ENCODE measurements around the gene LDHAL6B.

Gene LDHAL6B

DNA sequence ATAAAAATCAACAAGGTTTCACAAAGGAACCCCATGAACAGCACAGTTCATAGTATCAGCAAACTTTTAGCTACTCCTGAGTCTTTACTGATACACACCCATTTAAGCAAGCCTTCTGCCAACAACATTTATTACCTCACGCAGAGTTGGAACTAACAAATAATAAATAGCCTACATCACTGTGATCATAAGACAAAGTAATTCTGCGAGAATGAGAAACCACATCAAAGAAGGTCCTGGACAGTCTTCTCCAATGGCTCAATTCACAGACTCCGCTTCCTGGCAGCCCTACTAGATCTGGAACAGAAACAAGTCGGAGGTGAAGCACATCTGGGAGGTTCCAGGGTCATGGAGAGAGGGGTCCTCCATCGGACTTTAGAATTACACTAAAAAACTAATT, 37.0 kb downstream of the LDHAL6B start:
- TF ChIP-seq POLR2AphosphoS5 (IDR thresholded peaks at IDR 0.05; ENCODE audit: low read depth, low read length) (no peak), SIN3A (IDR thresholded peaks at IDR 0.05; ENCODE audit: borderline replicate concordance, insufficient read depth, low read length) (no peak), FOXP2 (optimal IDR thresholded peaks at IDR 0.05; ENCODE audit: borderline replicate concordance, extremely low read depth, extremely low read length, insufficient read depth) (no peak), TAF1 (IDR thresholded peaks at IDR 0.05; ENCODE audit: borderline replicate concordance, insufficient read depth, low read length) (no peak)
- TF ChIP-seq, protein P1, sequence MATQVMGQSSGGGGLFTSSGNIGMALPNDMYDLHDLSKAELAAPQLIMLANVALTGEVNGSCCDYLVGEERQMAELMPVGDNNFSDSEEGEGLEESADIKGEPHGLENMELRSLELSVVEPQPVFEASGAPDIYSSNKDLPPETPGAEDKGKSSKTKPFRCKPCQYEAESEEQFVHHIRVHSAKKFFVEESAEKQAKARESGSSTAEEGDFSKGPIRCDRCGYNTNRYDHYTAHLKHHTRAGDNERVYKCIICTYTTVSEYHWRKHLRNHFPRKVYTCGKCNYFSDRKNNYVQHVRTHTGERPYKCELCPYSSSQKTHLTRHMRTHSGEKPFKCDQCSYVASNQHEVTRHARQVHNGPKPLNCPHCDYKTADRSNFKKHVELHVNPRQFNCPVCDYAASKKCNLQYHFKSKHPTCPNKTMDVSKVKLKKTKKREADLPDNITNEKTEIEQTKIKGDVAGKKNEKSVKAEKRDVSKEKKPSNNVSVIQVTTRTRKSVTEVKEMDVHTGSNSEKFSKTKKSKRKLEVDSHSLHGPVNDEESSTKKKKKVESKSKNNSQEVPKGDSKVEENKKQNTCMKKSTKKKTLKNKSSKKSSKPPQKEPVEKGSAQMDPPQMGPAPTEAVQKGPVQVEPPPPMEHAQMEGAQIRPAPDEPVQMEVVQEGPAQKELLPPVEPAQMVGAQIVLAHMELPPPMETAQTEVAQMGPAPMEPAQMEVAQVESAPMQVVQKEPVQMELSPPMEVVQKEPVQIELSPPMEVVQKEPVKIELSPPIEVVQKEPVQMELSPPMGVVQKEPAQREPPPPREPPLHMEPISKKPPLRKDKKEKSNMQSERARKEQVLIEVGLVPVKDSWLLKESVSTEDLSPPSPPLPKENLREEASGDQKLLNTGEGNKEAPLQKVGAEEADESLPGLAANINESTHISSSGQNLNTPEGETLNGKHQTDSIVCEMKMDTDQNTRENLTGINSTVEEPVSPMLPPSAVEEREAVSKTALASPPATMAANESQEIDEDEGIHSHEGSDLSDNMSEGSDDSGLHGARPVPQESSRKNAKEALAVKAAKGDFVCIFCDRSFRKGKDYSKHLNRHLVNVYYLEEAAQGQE (IDR thresholded peaks at IDR 0.05; ENCODE audit: insufficient read depth in 1 of 2, low read depth in 2 of 2, low read length in 2 of 2) = no peak

DNA sequence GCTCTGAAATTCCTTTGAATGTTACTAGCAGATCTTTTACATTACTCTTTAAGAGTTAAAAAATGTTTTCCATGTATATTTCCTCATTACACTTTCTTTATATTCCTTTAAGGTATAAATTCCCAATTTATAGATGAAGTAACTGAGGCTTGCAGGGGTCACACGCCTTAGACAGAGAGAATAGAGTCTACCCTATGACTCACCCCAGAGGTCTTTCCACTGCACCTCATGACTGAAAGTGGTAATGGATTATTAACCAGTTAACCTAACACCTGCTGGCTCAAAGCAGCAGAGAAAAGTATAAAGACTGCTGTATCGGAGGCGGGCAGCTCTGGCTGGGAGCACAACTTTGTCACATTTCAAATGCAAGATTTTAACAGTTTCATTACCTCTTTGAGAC, 37.7 kb downstream of the LDHAL6B start:
- TF ChIP-seq TAF1 (IDR thresholded peaks at IDR 0.05; ENCODE audit: borderline replicate concordance, insufficient read depth, low read length) (no peak), FOXP2 (optimal IDR thresholded peaks at IDR 0.05; ENCODE audit: borderline replicate concordance, extremely low read depth, extremely low read length, insufficient read depth) (no peak), SIN3A (IDR thresholded peaks at IDR 0.05; ENCODE audit: borderline replicate concordance, insufficient read depth, low read length) (no peak), POLR2AphosphoS5 (IDR thresholded peaks at IDR 0.05; ENCODE audit: low read depth, low read length) (no peak)
- TF ChIP-seq, protein P1 (IDR thresholded peaks at IDR 0.05; ENCODE audit: insufficient read depth in 1 of 2, low read depth in 2 of 2, low read length in 2 of 2) = no peak

DNA sequence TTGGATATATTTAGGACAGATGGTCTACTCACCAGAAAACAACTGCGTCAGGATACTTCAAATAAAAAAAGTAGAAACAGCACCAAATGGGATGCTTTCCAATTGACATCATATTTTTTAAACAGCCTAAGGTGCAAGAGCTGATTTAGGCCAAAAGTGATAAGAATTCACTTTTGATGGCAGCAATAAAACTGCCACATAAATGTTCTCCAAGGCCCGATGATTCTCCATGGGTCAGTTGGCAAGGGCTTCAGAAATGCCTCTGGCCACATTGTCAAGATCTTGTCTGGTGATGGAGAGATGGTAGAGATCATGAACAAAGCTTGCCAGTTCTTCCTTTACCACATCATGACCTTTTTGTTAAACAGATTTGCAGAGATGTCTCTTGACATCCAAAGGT, 38.9 kb downstream of the LDHAL6B start:
- TF ChIP-seq FOXP2 (optimal IDR thresholded peaks at IDR 0.05; ENCODE audit: borderline replicate concordance, extremely low read depth, extremely low read length, insufficient read depth) (no peak), POLR2AphosphoS5 (IDR thresholded peaks at IDR 0.05; ENCODE audit: low read depth, low read length) (no peak), TAF1 (IDR thresholded peaks at IDR 0.05; ENCODE audit: borderline replicate concordance, insufficient read depth, low read length) (no peak), SIN3A (IDR thresholded peaks at IDR 0.05; ENCODE audit: borderline replicate concordance, insufficient read depth, low read length) (no peak)
- TF ChIP-seq, protein P1 (IDR thresholded peaks at IDR 0.05; ENCODE audit: insufficient read depth in 1 of 2, low read depth in 2 of 2, low read length in 2 of 2) = no peak

DNA sequence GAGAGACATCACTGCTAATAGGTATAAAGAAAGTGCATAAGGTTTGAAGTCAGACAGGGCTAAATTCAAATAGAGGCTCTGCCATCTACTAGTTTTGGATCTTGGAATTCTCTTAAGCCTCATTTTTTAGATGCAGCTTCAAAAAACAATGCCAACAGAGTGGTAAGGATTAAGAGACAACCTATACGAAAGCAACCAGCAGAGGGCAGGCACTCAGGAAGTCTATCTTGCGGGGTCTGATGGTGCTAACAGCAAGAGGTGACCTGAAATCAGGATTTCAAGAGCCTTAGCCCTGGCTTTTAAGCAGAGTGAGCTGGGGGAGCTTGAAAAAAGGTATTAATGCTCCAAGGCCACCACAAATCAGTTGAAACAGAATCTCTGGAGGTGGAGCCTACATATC, 40.7 kb downstream of the LDHAL6B start:
- TF ChIP-seq POLR2AphosphoS5 (IDR thresholded peaks at IDR 0.05; ENCODE audit: low read depth, low read length) = no peak
- TF ChIP-seq TAF1 (IDR thresholded peaks at IDR 0.05; ENCODE audit: borderline replicate concordance, insufficient read depth, low read length) = no peak
- TF ChIP-seq FOXP2 (optimal IDR thresholded peaks at IDR 0.05; ENCODE audit: borderline replicate concordance, extremely low read depth, extremely low read length, insufficient read depth) = no peak
- TF ChIP-seq, protein P1 (IDR thresholded peaks at IDR 0.05; ENCODE audit: insufficient read depth in 1 of 2, low read depth in 2 of 2, low read length in 2 of 2) = no peak
- TF ChIP-seq SIN3A (IDR thresholded peaks at IDR 0.05; ENCODE audit: borderline replicate concordance, insufficient read depth, low read length) = no peak

DNA sequence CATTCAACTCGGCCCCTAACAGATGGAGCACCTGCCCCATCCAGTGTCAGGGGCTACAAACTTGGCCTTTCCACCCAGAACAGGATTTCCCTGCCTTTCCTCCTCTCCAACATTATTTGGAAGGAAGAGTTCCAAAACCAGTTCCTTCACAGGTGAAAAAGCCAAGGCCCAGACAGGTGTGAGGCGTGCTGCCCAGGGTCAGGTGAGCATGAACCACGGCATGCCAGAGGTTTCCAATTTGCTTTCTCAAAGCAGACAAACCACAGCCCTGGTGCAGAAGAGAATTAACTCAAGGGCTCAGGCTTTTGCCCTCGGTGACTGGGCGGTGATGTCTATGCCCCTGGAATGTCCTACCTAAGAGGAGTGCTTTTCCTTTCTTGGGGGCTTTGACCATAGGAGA, 43.2 kb downstream of the LDHAL6B start:
- TF ChIP-seq, protein P1 (IDR thresholded peaks at IDR 0.05; ENCODE audit: insufficient read depth in 1 of 2, low read depth in 2 of 2, low read length in 2 of 2) = no peak
- no peak for TF ChIP-seq POLR2AphosphoS5 (IDR thresholded peaks at IDR 0.05; ENCODE audit: low read depth, low read length)
- no peak for TF ChIP-seq SIN3A (IDR thresholded peaks at IDR 0.05; ENCODE audit: borderline replicate concordance, insufficient read depth, low read length)
- no peak for TF ChIP-seq TAF1 (IDR thresholded peaks at IDR 0.05; ENCODE audit: borderline replicate concordance, insufficient read depth, low read length)
- no peak for TF ChIP-seq FOXP2 (optimal IDR thresholded peaks at IDR 0.05; ENCODE audit: borderline replicate concordance, extremely low read depth, extremely low read length, insufficient read depth)

Measured in PFSK-1 (cell line).